Spleen (tissue), 11 donors: Measurements from ENCODE around the gene LYVE1. TPM values are rescaled to one million over a fixed set of nuclear protein-coding genes. Genes with fewer than 3 reads are reported as not detected.

ENCODE experiments used
- DNase-seq: peaks from one replicate; pipeline ENCODE4 v3.0.0-alpha.2; 2020
- H3K27ac ChIP-seq, 8 donors: fragments of 200-600 bp; sonication (generic) in 7 of 8; 1 replicate in 4 of 8; 2 replicates in 4 of 8; pipeline versions ENCODE4 v1.5.0 to v1.8.0; 2016 to 2021; ENCODE audit warnings: inconsistent platforms in 4 of 8, mild to moderate bottlenecking in 4 of 8, moderate library complexity in 1 of 8
- H3K27me3 ChIP-seq, 7 donors: fragments of 200-600 bp; sonication (generic) in 6 of 7; replicated peaks in 1 of 7; 1 replicate in 4 of 7; 2 replicates in 3 of 7; pipeline versions ENCODE4 v1.5.0 to v1.8.0; 2016 to 2021; ENCODE audit warnings: inconsistent platforms in 3 of 7, mild to moderate bottlenecking in 1 of 7
- H3K36me3 ChIP-seq, 6 donors: fragments of 200-600 bp; sonication (generic) in 5 of 6; 1 replicate in 4 of 6; 2 replicates in 2 of 6; pipeline versions ENCODE4 v1.5.0 to v1.8.0; 2016 to 2021; ENCODE audit warnings: inconsistent platforms in 2 of 6
- H3K4me1 ChIP-seq, 6 donors: fragments of 200-600 bp; sonication (generic) in 5 of 6; 1 replicate in 3 of 6; 2 replicates in 3 of 6; pipeline versions ENCODE4 v1.5.0 to v1.8.0; 2016 to 2021; ENCODE audit warnings: inconsistent platforms in 3 of 6
- H3K4me3 ChIP-seq, 8 donors: fragments of 200-600 bp; sonication (generic) in 7 of 8; 1 replicate in 4 of 8; 2 replicates in 4 of 8; pipeline versions ENCODE4 v1.5.0 to v1.8.0; 2016 to 2021; ENCODE audit warnings: inconsistent platforms in 4 of 8, mild to moderate bottlenecking in 4 of 8, moderate library complexity in 2 of 8
- H3K9me3 ChIP-seq, 8 donors: fragments of 200-600 bp; sonication (generic) in 7 of 8; 1 replicate in 4 of 8; 2 replicates in 4 of 8; pipeline versions ENCODE4 v1.5.0 to v1.8.0; 2016 to 2021; ENCODE audit warnings: inconsistent platforms in 4 of 8
- CTCF ChIP-seq, 11 experiments: fragments of 200-600 bp in 7 of 11; fragments of 450-650 bp in 4 of 11; sonication (generic) in 4 of 11; IDR thresholded peaks in 8 of 11; conservative IDR thresholded peaks in 3 of 11; 1 replicate in 7 of 11; 2 replicates in 4 of 11; pipeline versions ENCODE4 v1.4.0 to v1.8.0; 2016 to 2021; ENCODE audit warnings: antibody characterized with exemption in 11 of 11, inconsistent platforms in 4 of 11, mild to moderate bottlenecking in 1 of 11
- POLR2A ChIP-seq, 3 donors: fragments of 450-650 bp; IDR thresholded peaks; one replicate each; pipeline ENCODE4 v1.5.1; 2017; ENCODE audit warnings: antibody characterized with exemption in 3 of 3, mild to moderate bottlenecking in 1 of 3
- POLR2AphosphoS5 ChIP-seq, 3 donors: sonication (generic); formaldehyde crosslinking; IDR thresholded peaks; one replicate each; pipeline ENCODE4 v1.5.1; 2017; ENCODE audit warnings: antibody characterized with exemption in 3 of 3
- WGBS, 5 donors: extraction: QIAGEN DNeasy Blood & Tissue Kit in 3 of 5; methylation state at CpG; one replicate each; pipeline versions ENCODE4 v1.1.5 to v1.1.7; 2013 to 2018; 5-methylcytosine and 5-hydroxymethylcytosine counted together
- intact Hi-C: fragments of 100-400 bp; cut with DNase I; formaldehyde crosslinking; loops from one replicate; pipeline ENCODE4 v1.15.0; 2023; ENCODE audit warnings: low total_unique reads
- polyA plus RNA-seq, 3 donors: library from polyadenylated mRNA; stranded (reverse); fragments of 200-250 nt; gene quantifications; one replicate each; pipeline ENCODE4 v1.2.1, GENCODE V29; 2013
- total RNA-seq, 7 donors: library from RNA; depleted of rRNA in 3 of 7; stranded (reverse); fragments of >200 nt in 3 of 7; fragmentation: NEBNext Ultra II Directional in 4 of 7; extraction: Animal tissue kit (Norgen Biotek cat#: 25700) in 4 of 7; gene quantifications; one replicate each; pipeline versions ENCODE4 v1.1.0 to v1.2.1, GENCODE V29; 2016 to 2021
- donor health status: healthy with polysubstance abuse.
- donor health status: DM: no; HTN: no; CAD: no; lungs with moderate emphysema.
- donor health status: DM: no; HTN: no; CAD: no.
- donor health status: Bipolar disorder and iron deficiency.
- donor health status: healthy.
- donor health status: DM: no; HTN: no; CAD: no.
- donor health status: DM: yes; HTN: yes; CAD: no.

The LYVE1 gene
- total and polyA plus RNA-seq, 10 donors = 20.2 to 338 (median 134) TPM

- no peak for DNase-seq
- Histone ChIP-seq H3K36me3 (peaks cover 0 to 47% (median 29%) of the 10 kb centered on the region in 6 donors), H3K27ac (no peak overlapping the region), H3K9me3 (no peaks in the 10 kb centered on the region), H3K4me1 (peaks cover 0 to 59% (median 33%) of the 10 kb centered on the region in 6 donors), H3K27me3 (no peaks in the 10 kb centered on the region), H3K4me3 (no peak overlapping the region)
- intact Hi-C loops = no loop called here
- TF ChIP-seq POLR2AphosphoS5 (IDR thresholded peaks at IDR 0.05) (no peak), POLR2A (IDR thresholded peaks at IDR 0.05) (no peak), CTCF (IDR thresholded peaks at IDR 0.05 in 8 of 11, conservative IDR thresholded peaks at IDR 0.05 in 3 of 11) (no peak)
- WGBS, 5 donors = 30 to 58% (median 43%) methylated on average over 2 of the region's 2 CpGs
Observed at GRCh38 chr11:10534316-10534715, 34.1 kb downstream of the LYVE1 start.

DNA sequence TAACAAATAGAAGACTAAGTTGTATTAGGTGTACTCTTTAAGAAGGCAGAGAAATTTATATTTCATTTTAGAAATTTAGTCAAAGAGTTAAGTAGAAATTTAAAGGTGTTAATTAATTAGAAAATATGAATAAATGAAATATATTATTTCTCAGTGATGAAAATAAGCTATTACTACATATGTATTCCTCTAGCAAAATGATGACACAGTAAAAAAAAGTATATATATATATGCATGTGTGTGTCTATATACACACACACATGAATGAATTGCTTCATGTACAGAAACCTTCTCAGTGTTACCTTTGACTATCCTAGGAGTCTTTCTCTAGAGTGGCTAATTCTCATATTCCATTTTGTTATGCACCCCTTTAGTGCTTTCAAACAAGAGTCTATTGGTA, 35.1 kb downstream of the LYVE1 start:
- Histone ChIP-seq H3K27ac (no peak overlapping the region), H3K4me3 (no peak overlapping the region), H3K36me3 (peaks cover 3 to 57% (median 38%) of the 10 kb centered on the region in 6 donors), H3K27me3 (no peaks in the 10 kb centered on the region), H3K4me1 (peaks cover 0 to 49% (median 24%) of the 10 kb centered on the region in 6 donors), H3K9me3 (no peaks in the 10 kb centered on the region)
- TF ChIP-seq CTCF (IDR thresholded peaks at IDR 0.05 in 8 of 11, conservative IDR thresholded peaks at IDR 0.05 in 3 of 11) (no peak), POLR2A (IDR thresholded peaks at IDR 0.05) (no peak), POLR2AphosphoS5 (IDR thresholded peaks at IDR 0.05) (no peak)
- intact Hi-C loops = no loop called here
- no peak for DNase-seq

DNA sequence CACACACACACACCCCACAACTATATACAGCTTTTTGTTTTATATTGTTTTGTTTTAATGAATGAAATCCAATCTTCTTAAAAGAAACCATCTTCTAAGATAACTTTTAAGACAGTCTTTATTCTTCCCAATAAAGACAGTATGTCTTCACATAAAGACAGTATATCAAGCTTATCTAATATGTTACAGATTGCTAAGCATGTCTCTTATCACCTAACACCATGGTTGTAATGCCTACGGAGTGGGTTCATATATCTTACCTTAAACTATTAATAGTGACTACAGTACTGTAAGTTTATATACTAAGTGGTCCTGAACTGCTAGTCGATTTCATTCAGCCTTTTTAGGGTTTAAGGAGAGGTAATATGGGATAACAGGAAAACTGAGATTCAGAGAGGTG, 35.9 kb downstream of the LYVE1 start:
- Histone ChIP-seq H3K27ac (no peak overlapping the region), H3K27me3 (no peaks in the 10 kb centered on the region), H3K4me1 (peaks cover 0 to 41% (median 24%) of the 10 kb centered on the region in 6 donors), H3K36me3 (peaks cover 3 to 65% (median 43%) of the 10 kb centered on the region in 6 donors), H3K9me3 (no peaks in the 10 kb centered on the region), H3K4me3 (no peak overlapping the region)
- no peak for DNase-seq
- intact Hi-C loops = no loop called here
- TF ChIP-seq CTCF (IDR thresholded peaks at IDR 0.05 in 8 of 11, conservative IDR thresholded peaks at IDR 0.05 in 3 of 11) (no peak), POLR2A (IDR thresholded peaks at IDR 0.05) (no peak), POLR2AphosphoS5 (IDR thresholded peaks at IDR 0.05) (no peak)
- 90 to 95% (median 93%) methylated on average over 2 of the region's 2 CpGs for WGBS, 5 donors

- Histone ChIP-seq H3K9me3 (no peaks in the 10 kb centered on the region), H3K4me1 (peaks cover 0 to 9% (median 4%) of the 10 kb centered on the region in 6 donors), H3K36me3 (peaks cover 7 to 98% (median 70%) of the 10 kb centered on the region in 6 donors), H3K27ac (no peak overlapping the region), H3K4me3 (no peak overlapping the region), H3K27me3 (no peaks in the 10 kb centered on the region)
- intact Hi-C loops = no loop called here
- DNase-seq = no peak
- TF ChIP-seq CTCF (IDR thresholded peaks at IDR 0.05 in 8 of 11, conservative IDR thresholded peaks at IDR 0.05 in 3 of 11) (no peak), POLR2AphosphoS5 (IDR thresholded peaks at IDR 0.05) (no peak), POLR2A (IDR thresholded peaks at IDR 0.05) (no peak)
- WGBS, 5 donors = 95 to 100% (median 97%) methylated on average over 2 of the region's 2 CpGs
Observed at GRCh38 chr11:10529279-10529678, 39.2 kb downstream of the LYVE1 start.
